KMS-11 (cell line): ENCODE data around the gene KCTD13.

Source experiments
- H2AFZ ChIP-seq: fragments of 200-600 bp; sonication (generic); 2 replicates; pipeline ENCODE4 v1.6.1; 2016; ENCODE audit warnings: antibody characterized with exemption, mixed run types, low read depth
- H3K27ac ChIP-seq: fragments of 200-600 bp; sonication (generic); 2 replicates; pipeline ENCODE4 v1.6.1; 2016; ENCODE audit warnings: mild to moderate bottlenecking, mixed run types
- H3K27me3 ChIP-seq: fragments of 200-600 bp; sonication (generic); 2 replicates; pipeline ENCODE4 v1.6.1; 2017; ENCODE audit warnings: mild to moderate bottlenecking, low read depth, mixed run types, moderate library complexity; ENCODE audit not compliant: insufficient read depth
- H3K36me3 ChIP-seq: fragments of 200-600 bp; sonication (generic); 2 replicates; pipeline ENCODE4 v1.6.1; 2017; ENCODE audit warnings: mild to moderate bottlenecking, mixed run types; ENCODE audit not compliant: insufficient read depth
- H3K4me1 ChIP-seq: fragments of 200-600 bp; sonication (generic); 2 replicates; pipeline ENCODE4 v1.6.1; 2016; ENCODE audit warnings: mild to moderate bottlenecking, low read depth, mixed run types; ENCODE audit not compliant: poor library complexity, severe bottlenecking
- H3K4me2 ChIP-seq: fragments of 200-600 bp; sonication (generic); 2 replicates; pipeline ENCODE4 v1.7.0; 2016; ENCODE audit warnings: mild to moderate bottlenecking, mixed run types
- H3K4me3 ChIP-seq: fragments of 200-600 bp; sonication (generic); IDR thresholded peaks from 2 replicates; pipeline ENCODE4 v1.6.1; 2017; ENCODE audit warnings: low read depth, low read length, mixed read lengths; ENCODE audit not compliant: insufficient read depth
- H3K79me2 ChIP-seq: fragments of 200-600 bp; sonication (generic); 2 replicates; pipeline ENCODE4 v1.6.1; 2016; ENCODE audit warnings: low read depth, mixed run types; ENCODE audit not compliant: insufficient read depth
- H3K9ac ChIP-seq: fragments of 200-600 bp; sonication (generic); 2 replicates; pipeline ENCODE4 v1.6.1; 2016; ENCODE audit warnings: mild to moderate bottlenecking, mixed run types
- H4K20me1 ChIP-seq: fragments of 200-600 bp; sonication (generic); 2 replicates; pipeline ENCODE4 v1.6.1; 2016; ENCODE audit warnings: mild to moderate bottlenecking, mixed run types; ENCODE audit not compliant: insufficient read depth
- TF ChIP-seq, protein P1 (sequence below): fragments of 200-600 bp; sonication (generic); conservative IDR thresholded peaks from 2 replicates; pipeline ENCODE4 v1.6.1; 2017; ENCODE audit warnings: low read depth, mild to moderate bottlenecking, antibody characterized with exemption, low read length, moderate library complexity, mixed read lengths

The KCTD13 gene

GRCh38 chr16:29858149-29858849 lies 67.7 kb downstream of the KCTD13 start:
- H3K36me3 ChIP-seq = peaks cover 4% of the 10 kb centered on the region; the same call in 1 of the 2 replicates
- no peaks in the 10 kb centered on the region for H4K20me1 ChIP-seq
- no peak overlapping the region for H3K9ac ChIP-seq
- no peak overlapping the region for H3K4me3 ChIP-seq
- no peak overlapping the region for H3K4me2 ChIP-seq
- peaks cover 13% of the 10 kb centered on the region; the same call in 1 of the 2 replicates for H3K79me2 ChIP-seq
- H2AFZ ChIP-seq = no peak overlapping the region
- TF ChIP-seq, protein P1, sequence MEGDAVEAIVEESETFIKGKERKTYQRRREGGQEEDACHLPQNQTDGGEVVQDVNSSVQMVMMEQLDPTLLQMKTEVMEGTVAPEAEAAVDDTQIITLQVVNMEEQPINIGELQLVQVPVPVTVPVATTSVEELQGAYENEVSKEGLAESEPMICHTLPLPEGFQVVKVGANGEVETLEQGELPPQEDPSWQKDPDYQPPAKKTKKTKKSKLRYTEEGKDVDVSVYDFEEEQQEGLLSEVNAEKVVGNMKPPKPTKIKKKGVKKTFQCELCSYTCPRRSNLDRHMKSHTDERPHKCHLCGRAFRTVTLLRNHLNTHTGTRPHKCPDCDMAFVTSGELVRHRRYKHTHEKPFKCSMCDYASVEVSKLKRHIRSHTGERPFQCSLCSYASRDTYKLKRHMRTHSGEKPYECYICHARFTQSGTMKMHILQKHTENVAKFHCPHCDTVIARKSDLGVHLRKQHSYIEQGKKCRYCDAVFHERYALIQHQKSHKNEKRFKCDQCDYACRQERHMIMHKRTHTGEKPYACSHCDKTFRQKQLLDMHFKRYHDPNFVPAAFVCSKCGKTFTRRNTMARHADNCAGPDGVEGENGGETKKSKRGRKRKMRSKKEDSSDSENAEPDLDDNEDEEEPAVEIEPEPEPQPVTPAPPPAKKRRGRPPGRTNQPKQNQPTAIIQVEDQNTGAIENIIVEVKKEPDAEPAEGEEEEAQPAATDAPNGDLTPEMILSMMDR = no peak
- no peaks in the 10 kb centered on the region for H3K27me3 ChIP-seq
- H3K4me1 ChIP-seq = peaks cover 13% of the 10 kb centered on the region
- no peak overlapping the region for H3K27ac ChIP-seq

GRCh38 chr16:29857133-29857760 lies 68.8 kb downstream of the KCTD13 start:
- Histone ChIP-seq H3K4me2 (no peak overlapping the region), H3K9ac (no peak overlapping the region), H4K20me1 (no peaks in the 10 kb centered on the region), H3K4me1 (peaks cover 11% of the 10 kb centered on the region), H3K4me3 (no peak overlapping the region), H3K27me3 (no peaks in the 10 kb centered on the region), H3K79me2 (peaks cover 6% of the 10 kb centered on the region; the same call in 1 of the 2 replicates), H3K27ac (no peak overlapping the region), H2AFZ (no peak overlapping the region), H3K36me3 (peaks cover 4% of the 10 kb centered on the region; the same call in 1 of the 2 replicates)
- TF ChIP-seq, protein P1 = no peak
